GM06990 (cell line): ENCODE data around the gene CCR7.

ENCODE experiments used
- DNase-seq: peaks from one replicate; pipeline ENCODE4 v3.0.0-alpha.2; 2011; ENCODE audit not compliant: insufficient read length; ENCODE audit errors: extremely low read depth
- H3K27me3 ChIP-seq: replicated peaks from 2 replicates; pipeline ENCODE4 v1.6.0; 2011; ENCODE audit warnings: low read length; ENCODE audit not compliant: control insufficient read depth, insufficient read depth
- H3K36me3 ChIP-seq: 2 replicates; pipeline ENCODE4 v1.5.1; 2011; ENCODE audit warnings: low read length; ENCODE audit not compliant: control insufficient read depth, insufficient read depth
- H3K4me3 ChIP-seq: replicated peaks from 2 replicates; pipeline ENCODE4 v1.5.1; 2011; ENCODE audit warnings: low read depth, mild to moderate bottlenecking, control low read depth, low read length
- CTCF ChIP-seq: IDR thresholded peaks from 2 replicates; pipeline ENCODE4 v1.5.1; 2011; ENCODE audit warnings: low read length, control low read depth, mild to moderate bottlenecking, inconsistent platforms; ENCODE audit not compliant: insufficient read depth, poor library complexity, severe bottlenecking

CCR7 gene

GRCh38 chr17:40561294-40561870 is 3.9 kb downstream of the CCR7 start:
- no peak for TF ChIP-seq CTCF
- peaks cover 21% of the 10 kb centered on the region for H3K36me3 ChIP-seq
- no peaks in the 10 kb centered on the region for H3K27me3 ChIP-seq
- H3K4me3 ChIP-seq: peak overlapping the region; percentile 78
- no peak for DNase-seq

- TF ChIP-seq CTCF: no peak
- Histone ChIP-seq H3K27me3 (no peaks in the 10 kb centered on the region), H3K4me3 (peak overlapping the region; percentile 78), H3K36me3 (peaks cover 23% of the 10 kb centered on the region)
- peak; percentile 91 for DNase-seq
These were observed 4.5 kb downstream of the CCR7 start for GRCh38 chr17:40560592-40561293.

- H3K27me3 ChIP-seq: no peaks in the 10 kb centered on the region
- DNase-seq: peak; percentile 82
- H3K36me3 ChIP-seq: peaks cover 29% of the 10 kb centered on the region
- H3K4me3 ChIP-seq: peak overlapping the region; percentile 52
- TF ChIP-seq CTCF: peak; percentile 94
These were observed 5.2 kb downstream of the CCR7 start for GRCh38 chr17:40559954-40560591.

GRCh38 chr17:40559564-40559916 is 5.7 kb downstream of the CCR7 start:
- H3K36me3 ChIP-seq: peaks cover 35% of the 10 kb centered on the region

GRCh38 chr17:40558890-40559563 is 6.2 kb downstream of the CCR7 start:
- DNase-seq: no peak
- no peak for TF ChIP-seq CTCF
- H3K27me3 ChIP-seq: no peaks in the 10 kb centered on the region
- peaks cover 39% of the 10 kb centered on the region for H3K36me3 ChIP-seq
- no peak overlapping the region for H3K4me3 ChIP-seq

More at GRCh38 chr17:40559564-40559916, 5.7 kb downstream of the CCR7 start:
- no peak for TF ChIP-seq CTCF
- Histone ChIP-seq H3K4me3 (no peak overlapping the region), H3K27me3 (no peaks in the 10 kb centered on the region)
- no peak for DNase-seq
